CD14-positive monocyte (primary cell): ENCODE measurements around the gene CENPV. TPM values are rescaled to one million over a fixed set of nuclear protein-coding genes. Genes with fewer than 3 reads are reported as not detected.

Experiments
- DNase-seq, 3 donors: peaks; one replicate each; pipeline ENCODE4 v3.0.0-alpha.2; 2011 to 2022
- H2AFZ ChIP-seq: 2 replicates; pipeline ENCODE4 v1.6.0; 2012; ENCODE audit warnings: mild to moderate bottlenecking, low read depth, low read length, inconsistent platforms; ENCODE audit not compliant: insufficient read depth, poor library complexity, severe bottlenecking
- H3K27ac ChIP-seq, 2 donors: 1 replicate in 1 of 2; 2 replicates in 1 of 2; pipeline ENCODE4 v1.5.1; 2012 to 2013; ENCODE audit warnings: low read length in 2 of 2, control low read depth in 1 of 2, inconsistent platforms in 1 of 2, low read depth in 1 of 2, mild to moderate bottlenecking in 1 of 2
- H3K27me3 ChIP-seq, 2 donors: one replicate each; pipeline versions ENCODE4 v1.6.0 to v1.6.1; 2011 to 2013; ENCODE audit warnings: low read length in 2 of 2; ENCODE audit not compliant: control insufficient read depth in 2 of 2, insufficient read depth in 2 of 2
- H3K36me3 ChIP-seq, 2 donors: replicated peaks in 1 of 2; 1 replicate in 1 of 2; 2 replicates in 1 of 2; pipeline versions ENCODE4 v1.5.1 to v1.6.1; 2012 to 2013; ENCODE audit warnings: low read length in 2 of 2, control low read depth in 1 of 2, inconsistent platforms in 1 of 2, mild to moderate bottlenecking in 1 of 2; ENCODE audit not compliant: insufficient read depth in 2 of 2, control insufficient read depth in 1 of 2
- H3K4me1 ChIP-seq, 2 donors: 1 replicate in 1 of 2; 2 replicates in 1 of 2; pipeline versions ENCODE4 v1.5.1 to v1.6.1; 2012 to 2013; ENCODE audit warnings: low read length in 2 of 2, control low read depth in 1 of 2, inconsistent platforms in 1 of 2, mild to moderate bottlenecking in 1 of 2, moderate library complexity in 1 of 2; ENCODE audit not compliant: insufficient read depth in 2 of 2, control insufficient read depth in 1 of 2
- H3K4me2 ChIP-seq: replicated peaks from 2 replicates; pipeline ENCODE3; 2012; ENCODE audit warnings: low read length, moderate library complexity, mild to moderate bottlenecking; ENCODE audit not compliant: poor library complexity, severe bottlenecking; ENCODE audit errors: extremely low read depth
- H3K4me3 ChIP-seq, 3 experiments: fragments of 200-600 bp in 1 of 3; sonication (generic) in 1 of 3; replicated peaks in 1 of 3; 1 replicate in 2 of 3; 2 replicates in 1 of 3; pipeline ENCODE4 v1.5.1; 2011 to 2013; ENCODE audit warnings: low read length in 3 of 3, mild to moderate bottlenecking in 3 of 3, control low read depth in 2 of 3, low read depth in 2 of 3, inconsistent platforms in 1 of 3, moderate library complexity in 1 of 3
- H3K79me2 ChIP-seq: 2 replicates; pipeline ENCODE4 v1.6.0; 2012; ENCODE audit warnings: mild to moderate bottlenecking, control low read depth, inconsistent platforms, low read length, moderate library complexity; ENCODE audit not compliant: insufficient read depth
- H3K9ac ChIP-seq: 2 replicates; pipeline ENCODE4 v1.6.0; 2017; ENCODE audit warnings: low read length, mild to moderate bottlenecking; ENCODE audit not compliant: insufficient read depth, poor library complexity, severe bottlenecking
- H3K9me3 ChIP-seq, 2 donors: replicated peaks in 1 of 2; 1 replicate in 1 of 2; 2 replicates in 1 of 2; pipeline versions ENCODE4 v1.5.1 to v1.6.1; 2012 to 2013; ENCODE audit warnings: low read length in 2 of 2, control low read depth in 1 of 2; ENCODE audit not compliant: control insufficient read depth in 1 of 2, insufficient read depth in 1 of 2
- H4K20me1 ChIP-seq: 2 replicates; pipeline ENCODE4 v1.6.0; 2012; ENCODE audit warnings: mild to moderate bottlenecking, low read length, control low read depth, moderate library complexity; ENCODE audit not compliant: insufficient read depth
- H3K27ac Mint-ChIP-seq, 7 donors: one replicate each; pipeline ENCODE4 v1.8.0; 2020; ENCODE audit warnings: mild to moderate bottlenecking in 7 of 7, mixed read lengths in 7 of 7, moderate library complexity in 6 of 7, inconsistent platforms in 2 of 7
- H3K27me3 Mint-ChIP-seq, 3 donors: one replicate each; pipeline ENCODE4 v1.8.0; 2021 to 2022; ENCODE audit warnings: low read depth in 3 of 3, mild to moderate bottlenecking in 3 of 3, mixed read lengths in 3 of 3, moderate library complexity in 3 of 3, inconsistent platforms in 1 of 3
- H3K36me3 Mint-ChIP-seq, 2 donors: one replicate each; pipeline ENCODE4 v1.8.0; 2020; ENCODE audit warnings: mixed read lengths in 2 of 2, inconsistent platforms in 1 of 2, mild to moderate bottlenecking in 1 of 2
- H3K4me1 Mint-ChIP-seq: one replicate; pipeline ENCODE4 v1.8.0; 2020; ENCODE audit warnings: mild to moderate bottlenecking, mixed read lengths
- H3K4me3 Mint-ChIP-seq, 2 donors: one replicate each; pipeline ENCODE4 v1.8.0; 2020; ENCODE audit warnings: mild to moderate bottlenecking in 2 of 2, mixed read lengths in 2 of 2, moderate library complexity in 1 of 2
- H3K9me3 Mint-ChIP-seq, 7 donors: one replicate each; pipeline ENCODE4 v1.8.0; 2020 to 2022; ENCODE audit warnings: mixed read lengths in 7 of 7, mild to moderate bottlenecking in 6 of 7, moderate library complexity in 6 of 7, inconsistent platforms in 2 of 7
- WGBS: methylation state at CpG from one replicate; pipeline ENCODE4 v1.1.5; 2013; ENCODE audit warnings: missing lambda C conversion rate; ENCODE audit not compliant: insufficient coverage; 5-methylcytosine and 5-hydroxymethylcytosine counted together
- intact Hi-C, 2 donors: fragments of 100-400 bp; cut with micrococcal nuclease; formaldehyde crosslinking; loops; one replicate each; pipeline versions ENCODE4 v1.15.0 to v1.15.1; 2023
- polyA plus RNA-seq, 3 donors: library from polyadenylated mRNA; depleted of rRNA in 1 of 3; unstranded in 2 of 3; stranded (reverse) in 1 of 3; fragments of 300-500 nt in 2 of 3; fragments of >200 nt in 1 of 3; fragmentation: Illumina TruSeq in 2 of 3; gene quantifications; 1 replicate in 2 of 3; 2 replicates in 1 of 3; pipeline ENCODE4 v1.2.3, GENCODE V29; 2012 to 2021
- TF ChIP-seq, protein P1 (sequence below): fragments of 200-600 bp; IDR thresholded peaks from one replicate; pipeline ENCODE4 v1.8.0; 2022; ENCODE audit warnings: antibody characterized with exemption, mild to moderate bottlenecking

Gene CENPV
- polyA plus RNA-seq, 3 donors = 0.50 to 1.1 (median 0.80) TPM

DNA sequence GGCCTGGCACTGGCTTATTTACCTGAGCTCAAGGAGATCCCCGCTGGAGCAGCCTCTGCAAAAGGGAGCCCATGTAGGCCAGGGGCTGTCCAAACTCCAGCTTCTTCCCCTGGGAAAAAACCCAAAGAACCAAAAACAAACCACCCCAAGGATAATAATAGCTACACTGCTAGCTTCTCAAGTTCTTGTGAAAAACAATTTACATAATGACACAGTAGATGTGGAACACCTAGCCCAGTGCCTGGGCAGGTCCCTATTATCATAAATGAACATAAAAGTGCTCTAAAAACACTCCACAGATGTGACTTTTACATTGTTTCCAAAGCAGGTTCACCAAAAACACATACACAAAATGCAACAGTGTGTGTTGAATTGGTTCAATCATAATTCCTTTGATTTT lies 27.3 kb downstream of the CENPV start:
- H3K36me3 Mint-ChIP-seq = peaks cover 11 to 15% of the 10 kb centered on the region in 2 donors
- peaks cover 14 to 19% of the 10 kb centered on the region in 2 donors for H3K36me3 ChIP-seq
- H3K9ac ChIP-seq = no peak overlapping the region
- WGBS = 100% methylated on average over 1 of the region's 1 CpG
- TF ChIP-seq, protein P1, sequence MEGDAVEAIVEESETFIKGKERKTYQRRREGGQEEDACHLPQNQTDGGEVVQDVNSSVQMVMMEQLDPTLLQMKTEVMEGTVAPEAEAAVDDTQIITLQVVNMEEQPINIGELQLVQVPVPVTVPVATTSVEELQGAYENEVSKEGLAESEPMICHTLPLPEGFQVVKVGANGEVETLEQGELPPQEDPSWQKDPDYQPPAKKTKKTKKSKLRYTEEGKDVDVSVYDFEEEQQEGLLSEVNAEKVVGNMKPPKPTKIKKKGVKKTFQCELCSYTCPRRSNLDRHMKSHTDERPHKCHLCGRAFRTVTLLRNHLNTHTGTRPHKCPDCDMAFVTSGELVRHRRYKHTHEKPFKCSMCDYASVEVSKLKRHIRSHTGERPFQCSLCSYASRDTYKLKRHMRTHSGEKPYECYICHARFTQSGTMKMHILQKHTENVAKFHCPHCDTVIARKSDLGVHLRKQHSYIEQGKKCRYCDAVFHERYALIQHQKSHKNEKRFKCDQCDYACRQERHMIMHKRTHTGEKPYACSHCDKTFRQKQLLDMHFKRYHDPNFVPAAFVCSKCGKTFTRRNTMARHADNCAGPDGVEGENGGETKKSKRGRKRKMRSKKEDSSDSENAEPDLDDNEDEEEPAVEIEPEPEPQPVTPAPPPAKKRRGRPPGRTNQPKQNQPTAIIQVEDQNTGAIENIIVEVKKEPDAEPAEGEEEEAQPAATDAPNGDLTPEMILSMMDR = no peak
- H3K9me3 ChIP-seq = no peaks in the 10 kb centered on the region
- intact Hi-C loops = no loop called here
- H3K27me3 Mint-ChIP-seq = peaks cover 0 to 2% (median 0%) of the 10 kb centered on the region in 3 donors
- H3K4me2 ChIP-seq = no peak overlapping the region
- no peak overlapping the region for H3K27ac ChIP-seq
- no peak overlapping the region for H3K4me3 Mint-ChIP-seq
- no peak overlapping the region for H3K4me3 ChIP-seq
- peak overlapping the region in 1 of 7 donors; percentile 58 for H3K27ac Mint-ChIP-seq
- H3K4me1 Mint-ChIP-seq = no peaks in the 10 kb centered on the region
- H3K9me3 Mint-ChIP-seq = no peaks in the 10 kb centered on the region
- no peaks in the 10 kb centered on the region for H3K4me1 ChIP-seq
- no peaks in the 10 kb centered on the region for H3K79me2 ChIP-seq
- no peak for DNase-seq
- H3K27me3 ChIP-seq = no peaks in the 10 kb centered on the region
- no peaks in the 10 kb centered on the region for H4K20me1 ChIP-seq
- no peak overlapping the region for H2AFZ ChIP-seq

DNA sequence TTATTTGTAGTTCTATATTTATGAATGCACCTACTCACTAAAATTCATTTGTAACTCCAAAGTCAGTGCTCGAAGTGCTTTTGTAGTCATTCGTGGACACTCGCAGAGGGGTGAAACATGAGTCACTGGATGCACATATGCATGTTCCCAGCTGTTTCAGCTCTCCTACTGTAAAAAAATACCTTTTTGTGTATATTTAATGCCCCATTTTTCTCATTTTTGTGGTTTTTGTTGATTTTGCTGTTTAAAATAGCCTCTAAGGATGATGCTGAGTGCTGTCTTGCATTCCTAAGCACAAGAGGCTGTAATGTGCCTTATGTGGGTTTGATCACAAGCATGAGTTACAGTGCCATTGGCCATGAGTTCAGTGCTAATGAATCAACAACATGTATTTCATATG lies 30.6 kb downstream of the CENPV start:
- Histone ChIP-seq H3K9ac (no peak overlapping the region), H4K20me1 (no peaks in the 10 kb centered on the region), H3K27me3 (no peaks in the 10 kb centered on the region), H3K4me3 (no peak overlapping the region), H3K9me3 (no peaks in the 10 kb centered on the region), H3K27ac (no peak overlapping the region), H3K4me1 (no peaks in the 10 kb centered on the region), H3K36me3 (peaks cover 14 to 19% of the 10 kb centered on the region in 2 donors), H3K4me2 (no peak overlapping the region), H2AFZ (no peak overlapping the region), H3K79me2 (no peaks in the 10 kb centered on the region)
- 100% methylated on average over 3 of the region's 3 CpGs for WGBS
- Mint-ChIP-seq H3K9me3 (peaks cover 0 to 6% (median 0%) of the 10 kb centered on the region in 7 donors), H3K4me3 (no peak overlapping the region), H3K36me3 (peaks cover 11 to 19% of the 10 kb centered on the region in 2 donors), H3K4me1 (no peaks in the 10 kb centered on the region), H3K27me3 (no peaks in the 10 kb centered on the region), H3K27ac (no peak overlapping the region)
- intact Hi-C loops = no loop called here
- no peak for DNase-seq
- TF ChIP-seq, protein P1 = no peak
